ENCODE data around the gene XRCC3.
"Not testable (repeated sequence)": the region's sequence is repeated elsewhere in the genome, so short reads cannot be mapped to it uniquely, and the experiment has no call there.

XRCC3 gene

GRCh38 chr14:103656756-103657133, 58.5 kb downstream of the XRCC3 start:
- DNase-seq = no peak

DNA sequence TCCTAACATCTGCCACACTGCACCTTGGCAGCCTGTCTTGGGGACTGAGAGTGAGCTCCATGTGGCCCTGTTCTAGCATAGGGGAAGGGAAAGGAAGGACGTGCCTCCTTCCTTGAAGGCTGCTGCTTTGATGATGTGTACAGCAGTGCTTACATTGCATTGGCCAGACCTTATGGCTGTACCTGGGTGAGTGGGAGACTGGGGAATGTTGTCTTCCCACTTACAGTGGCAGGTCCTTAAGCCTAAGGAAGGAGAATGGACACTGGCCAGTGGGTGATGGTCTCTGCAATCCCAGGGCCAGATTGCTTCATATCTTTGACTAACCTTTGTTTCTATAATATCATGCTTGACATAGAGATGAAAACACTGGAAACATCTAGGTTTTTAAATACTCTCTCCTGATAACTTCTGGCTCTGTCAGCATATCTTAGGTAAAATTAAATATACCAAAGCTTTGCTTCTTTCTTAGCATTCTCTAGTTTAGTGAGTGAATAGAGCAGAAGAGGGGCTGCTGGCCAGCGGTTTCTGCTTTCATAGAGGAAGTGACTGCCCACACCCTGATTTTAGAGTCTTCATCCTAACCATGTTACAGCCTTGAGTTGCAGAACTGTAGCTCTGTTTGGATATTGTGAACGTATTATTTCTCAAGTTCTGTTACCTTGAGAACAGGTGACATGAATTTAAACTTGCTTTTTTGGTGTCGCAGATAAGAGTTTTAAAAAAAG, 59.1 kb downstream of the XRCC3 start:
- no peak for DNase-seq

DNA sequence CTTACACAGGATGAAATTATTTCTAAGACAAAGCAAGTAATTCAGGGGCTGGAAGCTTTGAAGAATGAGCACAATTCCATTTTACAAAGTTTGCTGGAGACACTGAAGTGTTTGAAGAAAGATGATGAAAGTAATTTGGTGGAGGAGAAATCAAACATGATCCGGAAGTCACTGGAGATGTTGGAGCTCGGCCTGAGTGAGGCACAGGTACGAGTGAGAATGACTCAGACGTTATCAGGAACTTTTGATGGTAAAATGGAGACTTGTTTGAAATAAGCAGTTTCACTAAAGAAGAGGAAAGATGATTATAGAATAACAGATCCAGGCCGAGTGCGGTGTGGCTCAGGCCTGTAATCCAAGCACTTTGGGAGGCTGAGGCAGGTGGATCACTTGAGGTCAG, 60.6 kb downstream of the XRCC3 start:
- DNase-seq = no peak

DNA sequence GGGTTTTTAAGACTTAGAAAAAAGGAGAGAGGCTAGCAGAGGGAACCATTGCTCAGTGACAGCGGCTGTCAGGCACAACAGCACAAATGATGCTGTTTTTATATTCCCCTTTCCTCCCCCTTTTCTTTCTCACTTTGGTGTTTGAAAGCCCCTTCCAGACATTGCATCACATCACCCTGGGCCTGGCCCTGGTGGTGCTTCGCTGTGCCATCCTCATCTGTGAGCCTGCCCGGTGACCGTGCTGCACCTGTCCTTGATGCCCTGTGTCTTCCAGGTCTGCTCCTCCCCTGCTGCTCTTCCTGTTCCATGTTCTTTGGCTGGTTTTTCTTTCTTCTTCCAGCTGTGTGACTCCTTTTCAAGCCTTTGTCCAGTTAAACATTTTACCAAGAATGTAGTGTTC, 61.4 kb downstream of the XRCC3 start:
- DNase-seq = no peak

DNA sequence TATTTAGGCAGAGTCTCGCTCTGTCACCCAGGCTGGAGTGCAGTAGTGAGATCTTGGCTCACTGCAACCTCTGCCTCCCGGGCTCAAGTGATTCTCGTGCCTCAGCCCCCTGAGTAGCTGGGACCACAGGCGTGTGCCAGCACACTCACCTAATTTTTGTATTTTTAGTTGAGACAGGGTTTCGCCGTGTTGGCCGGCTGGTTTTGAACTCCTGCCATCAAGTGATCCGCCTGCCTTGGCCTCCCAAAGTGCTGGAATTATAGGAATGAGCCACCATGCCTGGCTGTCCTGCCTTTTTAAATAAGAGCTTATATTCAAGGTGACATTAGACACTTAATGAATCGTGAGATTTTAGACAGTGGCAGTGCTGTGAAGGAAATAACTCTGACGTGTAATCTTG, 61.9 kb downstream of the XRCC3 start:
- DNase-seq = not testable (repeated sequence)

GRCh38 chr14:103652806-103653205, 62.4 kb downstream of the XRCC3 start:
- DNase-seq = no peak

DNA sequence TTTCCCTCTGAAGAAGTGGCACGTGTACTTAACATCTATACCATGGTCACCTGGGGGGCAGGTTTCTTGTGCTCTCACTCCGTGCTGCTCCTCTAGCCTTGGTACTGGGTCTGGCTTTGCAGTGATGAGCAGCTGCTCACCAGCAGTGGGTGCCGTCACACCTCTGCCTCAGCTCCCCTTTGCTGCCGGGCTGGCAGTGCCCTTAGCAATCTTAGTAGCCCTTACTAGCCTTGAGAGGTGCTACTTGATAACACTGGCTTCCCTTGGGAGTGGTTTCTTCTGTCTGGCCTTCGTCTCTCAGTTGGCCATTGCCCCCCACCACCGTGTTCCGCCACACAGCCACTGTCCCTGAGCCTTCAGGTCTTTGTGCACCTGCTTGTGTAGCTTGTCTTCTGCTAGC, 63.7 kb downstream of the XRCC3 start:
- no peak for DNase-seq

DNA sequence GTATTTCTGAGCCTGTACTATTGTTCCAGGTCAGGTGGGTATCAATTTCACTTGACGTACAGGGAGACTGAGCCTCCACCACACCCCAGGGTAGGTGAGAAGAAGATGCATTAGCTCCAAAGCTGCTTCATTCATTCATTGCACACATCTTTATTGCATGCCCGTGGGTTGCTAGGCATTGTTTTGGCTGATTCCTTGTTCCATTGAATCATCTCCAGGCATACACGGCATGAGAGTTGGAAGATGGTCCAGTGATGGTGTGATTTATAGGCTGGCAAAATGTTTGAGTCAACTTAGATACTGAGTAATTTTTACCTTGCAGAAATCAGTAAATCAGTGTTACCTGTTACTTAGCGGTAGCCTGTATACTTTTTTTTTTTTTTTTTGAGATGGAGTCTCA, 65.0 kb downstream of the XRCC3 start:
- DNase-seq = no peak

GRCh38 chr14:103649001-103649400, 66.2 kb downstream of the XRCC3 start:
- DNase-seq = no peak
